ENCODE measurements around the gene DNMT3L. TPM values are rescaled to one million over a fixed set of nuclear protein-coding genes. Genes with fewer than 3 reads are reported as not detected.
A peak's percentile ranks its signal among the peaks of the same experiment; 100 is the strongest.

DNMT3L gene
- total RNA-seq, 1 experiment from 2014 or later, result not detected

DNA sequence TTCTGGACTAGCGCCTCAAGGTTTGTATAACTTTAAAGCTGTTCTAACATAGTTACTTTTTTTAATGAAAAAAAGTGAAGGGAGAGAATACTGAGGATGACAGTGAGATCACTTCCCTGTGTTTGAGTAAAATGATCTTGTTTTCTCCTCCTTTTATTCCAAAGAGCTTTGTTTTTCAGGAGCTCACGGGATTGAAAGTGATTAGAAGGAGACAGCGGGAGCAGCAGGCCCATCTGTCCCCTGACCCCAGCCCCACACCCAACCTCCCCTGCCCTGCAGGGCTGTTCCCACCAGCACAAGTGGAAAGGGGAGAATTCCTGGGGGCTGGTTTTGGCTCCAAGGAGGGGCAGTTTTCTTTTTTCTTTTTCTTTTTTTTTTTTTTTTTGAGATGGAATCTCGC is 2.1 kb upstream of the DNMT3L start:
- no peak overlapping the region for H3K27ac Mint-ChIP-seq
- H3K27me3 Mint-ChIP-seq (ENCODE audit: low read depth), result no peaks in the 10 kb centered on the region
- POLR2A ChIA-PET, result interaction anchor here (0.7 kb wide), 1 partner anchor 323 kb away, joined by 4 read pairs; no protein-coding TSS in a partner anchor
- no peak for TF ChIP-seq GABPB1 (CRISPR knock-in tag; IDR thresholded peaks at IDR 0.05)
- no peak for TF ChIP-seq ETV6 (CRISPR knock-in tag; IDR thresholded peaks at IDR 0.05)
- no peak for TF ChIP-seq NFE2L1 (CRISPR knock-in tag; IDR thresholded peaks at IDR 0.05)
- no peak for TF ChIP-seq ZNF219 (CRISPR knock-in tag; IDR thresholded peaks at IDR 0.05; ENCODE audit: borderline replicate concordance)
- TF ChIP-seq, protein P1, sequence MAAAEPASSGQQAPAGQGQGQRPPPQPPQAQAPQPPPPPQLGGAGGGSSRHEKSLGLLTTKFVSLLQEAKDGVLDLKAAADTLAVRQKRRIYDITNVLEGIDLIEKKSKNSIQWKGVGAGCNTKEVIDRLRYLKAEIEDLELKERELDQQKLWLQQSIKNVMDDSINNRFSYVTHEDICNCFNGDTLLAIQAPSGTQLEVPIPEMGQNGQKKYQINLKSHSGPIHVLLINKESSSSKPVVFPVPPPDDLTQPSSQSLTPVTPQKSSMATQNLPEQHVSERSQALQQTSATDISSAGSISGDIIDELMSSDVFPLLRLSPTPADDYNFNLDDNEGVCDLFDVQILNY (CRISPR knock-in tag; IDR thresholded peaks at IDR 0.05), result no peak
- no peak for TF ChIP-seq SP1 (CRISPR knock-in tag; conservative IDR thresholded peaks at IDR 0.05)
- no peak for TF ChIP-seq JUN (CRISPR knock-in tag; IDR thresholded peaks at IDR 0.05)
- TF ChIP-seq, protein P2, sequence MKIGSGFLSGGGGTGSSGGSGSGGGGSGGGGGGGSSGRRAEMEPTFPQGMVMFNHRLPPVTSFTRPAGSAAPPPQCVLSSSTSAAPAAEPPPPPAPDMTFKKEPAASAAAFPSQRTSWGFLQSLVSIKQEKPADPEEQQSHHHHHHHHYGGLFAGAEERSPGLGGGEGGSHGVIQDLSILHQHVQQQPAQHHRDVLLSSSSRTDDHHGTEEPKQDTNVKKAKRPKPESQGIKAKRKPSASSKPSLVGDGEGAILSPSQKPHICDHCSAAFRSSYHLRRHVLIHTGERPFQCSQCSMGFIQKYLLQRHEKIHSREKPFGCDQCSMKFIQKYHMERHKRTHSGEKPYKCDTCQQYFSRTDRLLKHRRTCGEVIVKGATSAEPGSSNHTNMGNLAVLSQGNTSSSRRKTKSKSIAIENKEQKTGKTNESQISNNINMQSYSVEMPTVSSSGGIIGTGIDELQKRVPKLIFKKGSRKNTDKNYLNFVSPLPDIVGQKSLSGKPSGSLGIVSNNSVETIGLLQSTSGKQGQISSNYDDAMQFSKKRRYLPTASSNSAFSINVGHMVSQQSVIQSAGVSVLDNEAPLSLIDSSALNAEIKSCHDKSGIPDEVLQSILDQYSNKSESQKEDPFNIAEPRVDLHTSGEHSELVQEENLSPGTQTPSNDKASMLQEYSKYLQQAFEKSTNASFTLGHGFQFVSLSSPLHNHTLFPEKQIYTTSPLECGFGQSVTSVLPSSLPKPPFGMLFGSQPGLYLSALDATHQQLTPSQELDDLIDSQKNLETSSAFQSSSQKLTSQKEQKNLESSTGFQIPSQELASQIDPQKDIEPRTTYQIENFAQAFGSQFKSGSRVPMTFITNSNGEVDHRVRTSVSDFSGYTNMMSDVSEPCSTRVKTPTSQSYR (CRISPR knock-in tag; IDR thresholded peaks at IDR 0.05), result no peak
- no peak for TF ChIP-seq SOX15 (CRISPR knock-in tag; IDR thresholded peaks at IDR 0.05)
- TF ChIP-seq, protein P3, sequence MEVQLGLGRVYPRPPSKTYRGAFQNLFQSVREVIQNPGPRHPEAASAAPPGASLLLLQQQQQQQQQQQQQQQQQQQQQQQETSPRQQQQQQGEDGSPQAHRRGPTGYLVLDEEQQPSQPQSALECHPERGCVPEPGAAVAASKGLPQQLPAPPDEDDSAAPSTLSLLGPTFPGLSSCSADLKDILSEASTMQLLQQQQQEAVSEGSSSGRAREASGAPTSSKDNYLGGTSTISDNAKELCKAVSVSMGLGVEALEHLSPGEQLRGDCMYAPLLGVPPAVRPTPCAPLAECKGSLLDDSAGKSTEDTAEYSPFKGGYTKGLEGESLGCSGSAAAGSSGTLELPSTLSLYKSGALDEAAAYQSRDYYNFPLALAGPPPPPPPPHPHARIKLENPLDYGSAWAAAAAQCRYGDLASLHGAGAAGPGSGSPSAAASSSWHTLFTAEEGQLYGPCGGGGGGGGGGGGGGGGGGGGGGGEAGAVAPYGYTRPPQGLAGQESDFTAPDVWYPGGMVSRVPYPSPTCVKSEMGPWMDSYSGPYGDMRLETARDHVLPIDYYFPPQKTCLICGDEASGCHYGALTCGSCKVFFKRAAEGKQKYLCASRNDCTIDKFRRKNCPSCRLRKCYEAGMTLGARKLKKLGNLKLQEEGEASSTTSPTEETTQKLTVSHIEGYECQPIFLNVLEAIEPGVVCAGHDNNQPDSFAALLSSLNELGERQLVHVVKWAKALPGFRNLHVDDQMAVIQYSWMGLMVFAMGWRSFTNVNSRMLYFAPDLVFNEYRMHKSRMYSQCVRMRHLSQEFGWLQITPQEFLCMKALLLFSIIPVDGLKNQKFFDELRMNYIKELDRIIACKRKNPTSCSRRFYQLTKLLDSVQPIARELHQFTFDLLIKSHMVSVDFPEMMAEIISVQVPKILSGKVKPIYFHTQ (CRISPR knock-in tag; IDR thresholded peaks at IDR 0.05), result no peak
- H3K9me3 Mint-ChIP-seq, result no peaks in the 10 kb centered on the region
- no peak overlapping the region for H3K4me3 Mint-ChIP-seq
- CTCF ChIA-PET, result interaction anchor here (0.6 to 1.7 kb wide), 3 partner anchors 34 to 395 kb away, joined by 3 to 8 read pairs (median 4); no protein-coding TSS in a partner anchor
- no peak for DNase-seq (ENCODE audit: low spot score)
- peaks cover 4% of the 10 kb centered on the region for H3K4me1 Mint-ChIP-seq
- ATAC-seq, result no peak; the same call in 1 of the 2 replicates
- no peaks in the 10 kb centered on the region for H3K36me3 Mint-ChIP-seq

DNA sequence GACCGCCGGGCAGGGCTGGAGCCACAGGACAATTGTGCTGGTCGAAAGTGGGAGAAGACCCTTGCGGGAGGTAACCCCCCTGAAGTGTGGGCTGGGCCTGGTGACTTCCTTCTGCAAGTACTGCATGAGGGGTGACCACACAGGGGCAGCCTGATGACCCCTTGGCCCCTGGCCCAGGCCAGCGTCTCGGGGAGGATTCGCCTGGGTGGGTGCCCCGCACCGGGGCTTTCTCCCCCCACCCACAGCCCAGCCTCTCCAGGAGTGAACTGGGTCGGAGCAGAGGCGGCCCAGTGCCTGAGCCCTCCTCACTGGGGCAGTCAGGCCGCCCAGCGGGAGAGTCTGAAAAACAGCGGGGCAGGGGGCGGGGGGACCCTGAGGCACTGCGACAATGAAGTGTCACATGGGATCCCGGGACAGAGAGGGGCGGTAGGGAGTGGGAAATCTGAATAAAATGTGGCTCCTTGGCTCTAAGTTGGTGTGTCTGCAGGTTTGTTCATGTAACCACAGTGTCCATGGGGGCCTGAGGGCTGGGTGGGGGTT is 1.6 kb upstream of the DNMT3L start:
- Mint-ChIP-seq H3K4me1 (peaks cover 4% of the 10 kb centered on the region), H3K27ac (no peak overlapping the region), H3K9me3 (no peaks in the 10 kb centered on the region), H3K4me3 (no peak overlapping the region), H3K27me3 (ENCODE audit: low read depth) (no peaks in the 10 kb centered on the region), H3K36me3 (no peaks in the 10 kb centered on the region)
- no peak for DNase-seq (ENCODE audit: low spot score)
- ATAC-seq, result peak; percentile 59
- ChIA-PET POLR2A (no interaction called here), CTCF (interaction anchor here (1.7 kb wide), 1 partner anchor 34 kb away, joined by 8 read pairs; no protein-coding TSS in a partner anchor)
- no peak for TF ChIP-seq FOXK1 (CRISPR knock-in tag; IDR thresholded peaks at IDR 0.05)
- TF ChIP-seq, protein P4, sequence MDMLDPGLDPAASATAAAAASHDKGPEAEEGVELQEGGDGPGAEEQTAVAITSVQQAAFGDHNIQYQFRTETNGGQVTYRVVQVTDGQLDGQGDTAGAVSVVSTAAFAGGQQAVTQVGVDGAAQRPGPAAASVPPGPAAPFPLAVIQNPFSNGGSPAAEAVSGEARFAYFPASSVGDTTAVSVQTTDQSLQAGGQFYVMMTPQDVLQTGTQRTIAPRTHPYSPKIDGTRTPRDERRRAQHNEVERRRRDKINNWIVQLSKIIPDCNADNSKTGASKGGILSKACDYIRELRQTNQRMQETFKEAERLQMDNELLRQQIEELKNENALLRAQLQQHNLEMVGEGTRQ (CRISPR knock-in tag; IDR thresholded peaks at IDR 0.05), result peak; percentile 17; the same call in 1 of the 2 replicates

DNA sequence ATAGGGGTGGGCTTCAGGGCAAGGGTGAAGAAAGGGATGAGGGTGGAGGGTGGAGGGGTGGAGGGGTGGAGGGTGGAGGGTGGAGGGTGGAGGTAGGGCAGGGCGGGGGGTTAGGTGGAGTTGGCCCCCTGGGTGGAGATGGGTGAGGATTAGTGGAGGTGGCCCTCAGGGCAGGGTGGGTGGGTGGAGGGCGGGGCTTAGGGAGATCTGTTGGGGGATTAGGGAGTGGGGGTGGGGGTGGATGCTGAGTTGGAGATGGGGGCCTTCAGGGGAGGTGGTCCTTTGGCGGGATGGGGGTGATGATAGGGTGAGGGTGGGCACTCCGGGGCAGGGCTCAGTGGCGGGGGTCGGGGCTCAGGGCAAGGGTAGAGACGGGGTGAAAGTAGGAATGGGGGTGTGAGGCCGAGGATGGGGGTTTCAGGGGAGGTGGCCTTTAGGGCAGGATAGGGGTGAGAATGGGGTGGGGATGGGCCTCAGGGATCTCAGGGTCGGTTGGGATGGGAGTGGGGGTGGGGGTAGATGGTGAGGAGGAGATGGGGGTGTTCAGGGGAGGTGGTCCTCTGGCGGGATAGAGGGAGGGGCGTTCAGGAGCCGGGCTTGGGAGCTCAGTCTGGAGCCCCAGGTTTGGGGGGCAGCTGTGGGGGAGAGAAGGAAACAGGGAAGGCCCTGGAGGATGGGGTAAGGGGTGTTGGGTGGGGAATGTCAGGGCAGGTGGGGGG is 800 bp upstream of the DNMT3L start:
- ChIA-PET POLR2A (no interaction called here), CTCF (interaction anchor here (1.7 kb wide), 1 partner anchor 35 kb away, joined by 8 read pairs; no protein-coding TSS in a partner anchor)
- Mint-ChIP-seq H3K36me3 (no peaks in the 10 kb centered on the region), H3K27me3 (ENCODE audit: low read depth) (no peaks in the 10 kb centered on the region), H3K4me3 (no peak overlapping the region), H3K4me1 (peaks cover 4% of the 10 kb centered on the region), H3K27ac (no peak overlapping the region), H3K9me3 (no peaks in the 10 kb centered on the region)
- DNase-seq (ENCODE audit: low spot score) (no peak), ATAC-seq (no peak)
- no peak for TF ChIP-seq SMAD3 (CRISPR knock-in tag; IDR thresholded peaks at IDR 0.05; ENCODE audit: borderline replicate concordance)
- TF ChIP-seq MYBL2 (CRISPR knock-in tag; IDR thresholded peaks at IDR 0.05), result no peak
- no peak for TF ChIP-seq CBFB (CRISPR knock-in tag; IDR thresholded peaks at IDR 0.05; ENCODE audit: low read depth)
- TF ChIP-seq, protein P5, sequence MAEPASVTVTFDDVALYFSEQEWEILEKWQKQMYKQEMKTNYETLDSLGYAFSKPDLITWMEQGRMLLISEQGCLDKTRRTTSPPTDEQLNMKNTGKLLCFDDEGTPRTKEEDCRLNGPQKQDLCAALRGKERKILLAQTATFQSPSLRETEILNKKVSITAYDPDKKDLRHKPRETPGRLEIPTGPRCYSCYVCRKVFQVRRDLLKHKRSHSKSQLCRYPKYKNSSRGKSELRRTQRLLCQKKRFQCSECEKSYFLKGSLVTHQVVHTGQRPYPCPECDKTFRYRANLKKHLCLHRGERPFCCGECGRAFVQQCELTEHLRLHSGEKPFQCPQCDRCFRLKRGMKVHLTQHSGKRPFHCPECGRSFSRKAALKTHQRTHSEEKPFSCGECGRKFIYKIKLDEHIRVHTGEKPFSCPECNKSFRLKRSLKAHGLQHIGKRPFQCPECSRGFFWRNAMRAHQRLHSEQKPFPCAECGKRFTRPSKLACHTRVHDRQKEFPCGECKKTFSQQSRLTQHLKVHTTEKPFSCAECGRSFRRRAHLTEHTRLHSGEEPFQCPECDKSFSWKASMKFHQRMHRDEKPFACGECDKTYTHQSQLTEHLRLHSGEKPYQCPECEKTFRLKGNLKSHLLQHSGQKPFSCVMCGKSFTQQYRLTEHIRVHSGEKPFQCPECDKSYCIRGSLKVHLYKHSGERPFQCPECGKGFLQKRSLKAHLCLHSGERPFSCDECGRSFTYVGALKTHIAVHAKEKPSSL (CRISPR knock-in tag; conservative IDR thresholded peaks at IDR 0.05), result no peak
- no peak for TF ChIP-seq SP1 (CRISPR knock-in tag; conservative IDR thresholded peaks at IDR 0.05)
- TF ChIP-seq, protein P6, sequence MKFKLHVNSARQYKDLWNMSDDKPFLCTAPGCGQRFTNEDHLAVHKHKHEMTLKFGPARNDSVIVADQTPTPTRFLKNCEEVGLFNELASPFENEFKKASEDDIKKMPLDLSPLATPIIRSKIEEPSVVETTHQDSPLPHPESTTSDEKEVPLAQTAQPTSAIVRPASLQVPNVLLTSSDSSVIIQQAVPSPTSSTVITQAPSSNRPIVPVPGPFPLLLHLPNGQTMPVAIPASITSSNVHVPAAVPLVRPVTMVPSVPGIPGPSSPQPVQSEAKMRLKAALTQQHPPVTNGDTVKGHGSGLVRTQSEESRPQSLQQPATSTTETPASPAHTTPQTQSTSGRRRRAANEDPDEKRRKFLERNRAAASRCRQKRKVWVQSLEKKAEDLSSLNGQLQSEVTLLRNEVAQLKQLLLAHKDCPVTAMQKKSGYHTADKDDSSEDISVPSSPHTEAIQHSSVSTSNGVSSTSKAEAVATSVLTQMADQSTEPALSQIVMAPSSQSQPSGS (CRISPR knock-in tag; IDR thresholded peaks at IDR 0.05; ENCODE audit: borderline replicate concordance, low read depth), result no peak
- no peak for TF ChIP-seq RELA (CRISPR knock-in tag; IDR thresholded peaks at IDR 0.05; ENCODE audit: borderline replicate concordance)
- TF ChIP-seq JAZF1 (CRISPR knock-in tag; IDR thresholded peaks at IDR 0.05), result no peak

Measured in WTC11 (cell line).